Activated T-cell treated with anti-CD3 and anti-CD28 coated beads, Interleukin-2, amount 50 U/mL, for 24 hours (primary cell): Measurements from ENCODE around the gene TLE3.

ENCODE experiments used
- DNase-seq: peaks from one replicate; pipeline ENCODE4 v3.0.0-alpha.2; 2020
- H3K27ac Mint-ChIP-seq: 2 replicates; pipeline ENCODE4 v1.8.0; 2020; ENCODE audit warnings: mild to moderate bottlenecking, mixed read lengths
- H3K27me3 Mint-ChIP-seq: 2 replicates; pipeline ENCODE4 v1.8.0; 2020; ENCODE audit warnings: mixed read lengths
- H3K36me3 Mint-ChIP-seq: 2 replicates; pipeline ENCODE4 v1.8.0; 2020; ENCODE audit warnings: low read depth, mixed read lengths
- H3K4me1 Mint-ChIP-seq: 2 replicates; pipeline ENCODE4 v1.8.0; 2020; ENCODE audit warnings: low read depth, mixed read lengths
- H3K4me3 Mint-ChIP-seq: 2 replicates; pipeline ENCODE4 v1.8.0; 2020; ENCODE audit warnings: mild to moderate bottlenecking, moderate library complexity, mixed read lengths
- H3K9me3 Mint-ChIP-seq: 2 replicates; pipeline ENCODE4 v1.8.0; 2020; ENCODE audit warnings: mixed read lengths

Gene TLE3

GRCh38 chr15:70074380-70074779 is 23.3 kb downstream of the TLE3 start:
- peaks cover 96% of the 10 kb centered on the region for H3K36me3 Mint-ChIP-seq

GRCh38 chr15:70072479-70072878 is 25.2 kb downstream of the TLE3 start:
- H3K4me3 Mint-ChIP-seq = no peak overlapping the region
- H3K4me1 Mint-ChIP-seq = peaks cover 29% of the 10 kb centered on the region
- H3K27ac Mint-ChIP-seq = no peak overlapping the region
- no peaks in the 10 kb centered on the region for H3K9me3 Mint-ChIP-seq
- peaks cover 96% of the 10 kb centered on the region for H3K36me3 Mint-ChIP-seq
- no peaks in the 10 kb centered on the region for H3K27me3 Mint-ChIP-seq
- DNase-seq = no peak

More at GRCh38 chr15:70074380-70074779, 23.3 kb downstream of the TLE3 start:
- no peak for DNase-seq
- Mint-ChIP-seq H3K4me3 (no peak overlapping the region), H3K4me1 (peaks cover 42% of the 10 kb centered on the region), H3K9me3 (no peaks in the 10 kb centered on the region), H3K27me3 (no peaks in the 10 kb centered on the region), H3K27ac (peak overlapping the region; percentile 71)

- Mint-ChIP-seq H3K9me3 (no peaks in the 10 kb centered on the region), H3K27ac (no peak overlapping the region), H3K4me3 (no peak overlapping the region), H3K36me3 (peaks cover 97% of the 10 kb centered on the region), H3K27me3 (no peaks in the 10 kb centered on the region), H3K4me1 (peaks cover 26% of the 10 kb centered on the region)
- no peak for DNase-seq
Measured at GRCh38 chr15:70071799-70072198, 25.9 kb downstream of the TLE3 start.

- Mint-ChIP-seq H3K36me3 (peaks cover 95% of the 10 kb centered on the region), H3K4me1 (peaks cover 16% of the 10 kb centered on the region), H3K27ac (no peak overlapping the region), H3K4me3 (no peak overlapping the region), H3K27me3 (no peaks in the 10 kb centered on the region), H3K9me3 (no peaks in the 10 kb centered on the region)
- no peak for DNase-seq
Measured at GRCh38 chr15:70069716-70070115, 28.0 kb downstream of the TLE3 start.

GRCh38 chr15:70068783-70069565 is 28.7 kb downstream of the TLE3 start:
- Mint-ChIP-seq H3K4me1 (peaks cover 12% of the 10 kb centered on the region), H3K36me3 (peaks cover 94% of the 10 kb centered on the region), H3K4me3 (no peak overlapping the region), H3K27me3 (no peaks in the 10 kb centered on the region), H3K27ac (no peak overlapping the region), H3K9me3 (no peaks in the 10 kb centered on the region)
- no peak for DNase-seq

GRCh38 chr15:70067681-70068080 is 30.0 kb downstream of the TLE3 start:
- Mint-ChIP-seq H3K9me3 (no peaks in the 10 kb centered on the region), H3K4me3 (no peak overlapping the region), H3K36me3 (peaks cover 94% of the 10 kb centered on the region), H3K4me1 (no peaks in the 10 kb centered on the region), H3K27ac (peak overlapping the region; percentile 40), H3K27me3 (no peaks in the 10 kb centered on the region)
- DNase-seq = no peak

- Mint-ChIP-seq H3K27me3 (no peaks in the 10 kb centered on the region), H3K4me1 (no peaks in the 10 kb centered on the region), H3K27ac (peak overlapping the region; percentile 40), H3K36me3 (peaks cover 94% of the 10 kb centered on the region), H3K9me3 (no peaks in the 10 kb centered on the region), H3K4me3 (no peak overlapping the region)
- no peak for DNase-seq
Measured at GRCh38 chr15:70067011-70067410, 30.7 kb downstream of the TLE3 start.

GRCh38 chr15:70066447-70066846 is 31.3 kb downstream of the TLE3 start:
- Mint-ChIP-seq H3K9me3 (no peaks in the 10 kb centered on the region), H3K27ac (no peak overlapping the region), H3K36me3 (peaks cover 95% of the 10 kb centered on the region), H3K4me1 (no peaks in the 10 kb centered on the region), H3K4me3 (no peak overlapping the region), H3K27me3 (no peaks in the 10 kb centered on the region)
- DNase-seq = no peak

GRCh38 chr15:70066004-70066403 is 31.7 kb downstream of the TLE3 start:
- Mint-ChIP-seq H3K27me3 (no peaks in the 10 kb centered on the region), H3K9me3 (no peaks in the 10 kb centered on the region), H3K27ac (no peak overlapping the region), H3K4me3 (no peak overlapping the region), H3K4me1 (no peaks in the 10 kb centered on the region), H3K36me3 (peaks cover 95% of the 10 kb centered on the region)
- DNase-seq = no peak

- no peaks in the 10 kb centered on the region for H3K9me3 Mint-ChIP-seq
- DNase-seq = no peak
- no peaks in the 10 kb centered on the region for H3K4me1 Mint-ChIP-seq
- no peaks in the 10 kb centered on the region for H3K27me3 Mint-ChIP-seq
- H3K36me3 Mint-ChIP-seq = peaks cover 95% of the 10 kb centered on the region
- no peak overlapping the region for H3K4me3 Mint-ChIP-seq
- peak overlapping the region; percentile 66 for H3K27ac Mint-ChIP-seq
Measured at GRCh38 chr15:70065006-70065722, 32.6 kb downstream of the TLE3 start.

GRCh38 chr15:70064441-70064840 is 33.3 kb downstream of the TLE3 start:
- Mint-ChIP-seq H3K9me3 (no peaks in the 10 kb centered on the region), H3K4me1 (no peaks in the 10 kb centered on the region), H3K4me3 (no peak overlapping the region), H3K27ac (no peak overlapping the region), H3K36me3 (peaks cover 95% of the 10 kb centered on the region), H3K27me3 (no peaks in the 10 kb centered on the region)
- DNase-seq = no peak

- peaks cover 95% of the 10 kb centered on the region for H3K36me3 Mint-ChIP-seq
- H3K27me3 Mint-ChIP-seq = no peaks in the 10 kb centered on the region
- no peaks in the 10 kb centered on the region for H3K4me1 Mint-ChIP-seq
- H3K9me3 Mint-ChIP-seq = no peaks in the 10 kb centered on the region
- no peak overlapping the region for H3K27ac Mint-ChIP-seq
- H3K4me3 Mint-ChIP-seq = no peak overlapping the region
- no peak for DNase-seq
Measured at GRCh38 chr15:70063980-70064379, 33.7 kb downstream of the TLE3 start.

- H3K27ac Mint-ChIP-seq = no peak overlapping the region
- no peak overlapping the region for H3K4me3 Mint-ChIP-seq
- peaks cover 95% of the 10 kb centered on the region for H3K36me3 Mint-ChIP-seq
- no peaks in the 10 kb centered on the region for H3K4me1 Mint-ChIP-seq
- DNase-seq = no peak
- no peaks in the 10 kb centered on the region for H3K27me3 Mint-ChIP-seq
- no peaks in the 10 kb centered on the region for H3K9me3 Mint-ChIP-seq
Measured at GRCh38 chr15:70063261-70063925, 34.3 kb downstream of the TLE3 start.

- H3K4me1 Mint-ChIP-seq = no peaks in the 10 kb centered on the region
- no peaks in the 10 kb centered on the region for H3K27me3 Mint-ChIP-seq
- peak overlapping the region; percentile 61 for H3K27ac Mint-ChIP-seq
- H3K9me3 Mint-ChIP-seq = no peaks in the 10 kb centered on the region
- no peak overlapping the region for H3K4me3 Mint-ChIP-seq
- peaks cover 97% of the 10 kb centered on the region for H3K36me3 Mint-ChIP-seq
- no peak for DNase-seq
Measured at GRCh38 chr15:70062321-70062956, 35.3 kb downstream of the TLE3 start.
